ENCODE results near the gene MAPK4.
A peak's percentile ranks its signal among the peaks of the same experiment; 100 is the strongest.
"Not testable (repeated sequence)": the region's sequence is repeated elsewhere in the genome, so short reads cannot be mapped to it uniquely, and the experiment has no call there.

MAPK4 gene

DNA sequence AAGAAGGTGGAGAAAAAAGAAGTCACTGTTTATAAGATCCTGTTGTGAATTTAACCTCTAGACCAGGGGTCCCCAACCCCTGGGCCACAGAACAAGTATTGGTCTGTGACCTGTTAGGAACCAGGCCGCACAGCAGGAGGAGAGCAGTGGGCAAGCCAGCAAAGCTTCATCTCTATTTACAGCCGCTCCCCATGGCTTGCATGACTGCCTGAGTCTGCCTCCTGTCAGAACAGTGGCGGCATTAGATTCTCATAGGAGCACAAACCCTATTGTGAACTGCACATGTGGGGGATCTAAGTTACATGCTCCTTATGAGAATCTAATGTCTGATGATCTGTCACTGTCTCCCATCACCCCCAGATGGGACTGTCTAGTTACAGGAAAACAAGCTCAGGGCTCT lies 13.3 kb downstream of the MAPK4 start:
- POLR2A ChIA-PET: not testable (repeated sequence)
- CTCF ChIA-PET: interaction anchor here (0.7 kb wide), 1 partner anchor 151 kb away, joined by 4 read pairs; no protein-coding TSS in a partner anchor
- TF ChIP-seq ZNF610 (tag by site-specific recombination; IDR thresholded peaks at IDR 0.05; ENCODE audit: borderline replicate concordance): peak; percentile 75; the same call in 1 of the 2 replicates

DNA sequence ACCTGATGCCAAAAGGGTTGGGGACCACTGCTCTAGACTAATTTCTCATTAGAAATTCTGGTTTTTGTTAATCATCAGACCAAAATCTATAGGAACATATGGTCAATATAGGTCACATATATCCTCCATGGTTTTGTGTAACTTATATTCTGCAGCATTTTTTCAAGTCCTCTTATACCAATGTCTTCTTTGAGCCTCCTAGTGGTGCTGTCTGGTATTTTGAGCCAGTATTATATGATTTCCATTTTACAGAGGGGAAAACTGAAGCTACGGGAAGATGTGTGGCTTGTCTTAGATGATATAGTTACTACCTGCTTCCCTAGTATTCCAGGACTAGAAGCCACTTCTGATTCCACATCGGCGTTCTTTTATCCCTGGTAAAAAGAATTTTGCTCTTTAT lies 13.8 kb downstream of the MAPK4 start:
- H3K4me1 ChIP-seq (ENCODE audit: control insufficient read depth, insufficient read depth, low read length): no peaks in the 10 kb centered on the region
- ChIA-PET CTCF (interaction anchor here (0.5 to 0.7 kb wide), 2 partner anchors 9 to 1674 kb away, joined by 3 to 4 read pairs; no protein-coding TSS in a partner anchor), POLR2A (no interaction called here)
- H3K9me3 ChIP-seq (ENCODE audit: control insufficient read depth, insufficient read depth, low read depth, low read length): no peaks in the 10 kb centered on the region
- no peaks in the 10 kb centered on the region for H3K36me3 ChIP-seq (ENCODE audit: control insufficient read depth in 2 of 2, insufficient read depth in 1 of 2, low read length in 2 of 2)
- H3K27ac ChIP-seq (ENCODE audit: extremely low read depth, low read depth, low read length): no peak overlapping the region
- no peak overlapping the region for H3K4me3 ChIP-seq (ENCODE audit: low read depth, low read length)
- TF ChIP-seq ZNF585B (tag by site-specific recombination; IDR thresholded peaks at IDR 0.05) (no peak), YY1 (tag by site-specific recombination; IDR thresholded peaks at IDR 0.05) (no peak), KLF16 (tag by site-specific recombination; IDR thresholded peaks at IDR 0.05) (no peak), SP7 (tag by site-specific recombination; IDR thresholded peaks at IDR 0.05) (no peak), ZNF16 (tag by site-specific recombination; IDR thresholded peaks at IDR 0.05; ENCODE audit: low read depth) (no peak), ZNF416 (tag by site-specific recombination; IDR thresholded peaks at IDR 0.05) (no peak), ZNF302 (tag by site-specific recombination; IDR thresholded peaks at IDR 0.05; ENCODE audit: low read depth) (no peak), ZBTB48 (tag by site-specific recombination; IDR thresholded peaks at IDR 0.05) (no peak), ZNF555 (tag by site-specific recombination; conservative IDR thresholded peaks at IDR 0.05) (no peak), ZNF274 (IDR thresholded peaks at IDR 0.05; ENCODE audit: low read length) (no peak), ZNF274 (tag by site-specific recombination; IDR thresholded peaks at IDR 0.05; ENCODE audit: borderline replicate concordance) (no peak), BCL11A (tag by site-specific recombination; IDR thresholded peaks at IDR 0.05; ENCODE audit: low read depth) (no peak), ZBTB21 (tag by site-specific recombination; IDR thresholded peaks at IDR 0.05) (no peak), ZNF514 (tag by site-specific recombination; IDR thresholded peaks at IDR 0.05) (no peak)
- TF ChIP-seq, protein P1, sequence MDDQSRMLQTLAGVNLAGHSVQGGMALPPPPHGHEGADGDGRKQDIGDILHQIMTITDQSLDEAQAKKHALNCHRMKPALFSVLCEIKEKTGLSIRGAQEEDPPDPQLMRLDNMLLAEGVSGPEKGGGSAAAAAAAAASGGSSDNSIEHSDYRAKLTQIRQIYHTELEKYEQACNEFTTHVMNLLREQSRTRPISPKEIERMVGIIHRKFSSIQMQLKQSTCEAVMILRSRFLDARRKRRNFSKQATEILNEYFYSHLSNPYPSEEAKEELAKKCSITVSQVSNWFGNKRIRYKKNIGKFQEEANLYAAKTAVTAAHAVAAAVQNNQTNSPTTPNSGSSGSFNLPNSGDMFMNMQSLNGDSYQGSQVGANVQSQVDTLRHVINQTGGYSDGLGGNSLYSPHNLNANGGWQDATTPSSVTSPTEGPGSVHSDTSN (CRISPR knock-in tag; IDR thresholded peaks at IDR 0.05): no peak
- TF ChIP-seq, protein P2, sequence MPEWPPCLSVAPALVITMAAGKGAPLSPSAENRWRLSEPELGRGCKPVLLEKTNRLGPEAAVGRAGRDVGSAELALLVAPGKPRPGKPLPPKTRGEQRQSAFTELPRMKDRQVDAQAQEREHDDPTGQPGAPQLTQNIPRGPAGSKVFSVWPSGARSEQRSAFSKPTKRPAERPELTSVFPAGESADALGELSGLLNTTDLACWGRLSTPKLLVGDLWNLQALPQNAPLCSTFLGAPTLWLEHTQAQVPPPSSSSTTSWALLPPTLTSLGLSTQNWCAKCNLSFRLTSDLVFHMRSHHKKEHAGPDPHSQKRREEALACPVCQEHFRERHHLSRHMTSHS (tag by site-specific recombination; IDR thresholded peaks at IDR 0.05): no peak

More for the DNA sequence above, 13.3 kb downstream of the MAPK4 start:
- not testable (repeated sequence) for H3K4me3 ChIP-seq (ENCODE audit: low read depth, low read length); H3K9me3 ChIP-seq (ENCODE audit: control insufficient read depth, insufficient read depth, low read depth, low read length); H3K36me3 ChIP-seq (ENCODE audit: control insufficient read depth in 2 of 2, insufficient read depth in 1 of 2, low read length in 2 of 2); H3K4me1 ChIP-seq (ENCODE audit: control insufficient read depth, insufficient read depth, low read length); H3K27ac ChIP-seq (ENCODE audit: extremely low read depth, low read depth, low read length)

DNA sequence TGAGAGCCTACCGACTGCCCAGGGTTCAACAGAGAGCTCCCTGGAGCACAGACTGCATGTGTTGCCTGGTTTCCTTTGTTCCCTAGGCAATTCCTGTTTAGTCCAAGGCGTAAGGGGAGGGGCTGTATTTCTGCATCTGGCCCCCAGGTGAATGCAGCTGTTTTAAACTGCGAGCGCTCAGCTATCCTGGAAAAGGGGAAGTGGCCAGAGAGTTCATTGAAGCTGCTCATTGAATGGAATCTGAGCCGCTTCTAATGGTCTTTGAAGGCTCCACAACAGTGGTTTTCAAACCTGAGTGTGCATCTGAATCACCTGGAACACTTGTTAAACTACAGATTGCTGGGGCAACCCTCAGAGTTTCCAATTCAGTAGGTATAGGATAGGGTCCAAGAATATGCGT lies 18.1 kb downstream of the MAPK4 start:
- H3K36me3 ChIP-seq (ENCODE audit: control insufficient read depth in 2 of 2, insufficient read depth in 1 of 2, low read length in 2 of 2): no peaks in the 10 kb centered on the region
- POLR2A ChIA-PET: interaction anchor here (1.3 kb wide), 1 partner anchor 17 kb away, joined by 3 read pairs; no protein-coding TSS in a partner anchor
- no peaks in the 10 kb centered on the region for H3K9me3 ChIP-seq (ENCODE audit: control insufficient read depth, insufficient read depth, low read depth, low read length)
- H3K27ac ChIP-seq (ENCODE audit: extremely low read depth, low read depth, low read length): no peak overlapping the region
- CTCF ChIA-PET: interaction anchor here (0.5 kb wide), 1 partner anchor 36 kb away, joined by 3 read pairs; no protein-coding TSS in a partner anchor
- H3K4me3 ChIP-seq (ENCODE audit: low read depth, low read length): no peak overlapping the region
- H3K4me1 ChIP-seq (ENCODE audit: control insufficient read depth, insufficient read depth, low read length): no peaks in the 10 kb centered on the region
- no peak for TF ChIP-seq ZNF37A (tag by site-specific recombination; IDR thresholded peaks at IDR 0.05)
- TF ChIP-seq ZNF558 (tag by site-specific recombination; IDR thresholded peaks at IDR 0.05): no peak
- no peak for TF ChIP-seq ZBTB1 (tag by site-specific recombination; IDR thresholded peaks at IDR 0.05)
- TF ChIP-seq ZFP3 (tag by site-specific recombination; IDR thresholded peaks at IDR 0.05; ENCODE audit: low read depth): no peak
- TF ChIP-seq, protein P3, sequence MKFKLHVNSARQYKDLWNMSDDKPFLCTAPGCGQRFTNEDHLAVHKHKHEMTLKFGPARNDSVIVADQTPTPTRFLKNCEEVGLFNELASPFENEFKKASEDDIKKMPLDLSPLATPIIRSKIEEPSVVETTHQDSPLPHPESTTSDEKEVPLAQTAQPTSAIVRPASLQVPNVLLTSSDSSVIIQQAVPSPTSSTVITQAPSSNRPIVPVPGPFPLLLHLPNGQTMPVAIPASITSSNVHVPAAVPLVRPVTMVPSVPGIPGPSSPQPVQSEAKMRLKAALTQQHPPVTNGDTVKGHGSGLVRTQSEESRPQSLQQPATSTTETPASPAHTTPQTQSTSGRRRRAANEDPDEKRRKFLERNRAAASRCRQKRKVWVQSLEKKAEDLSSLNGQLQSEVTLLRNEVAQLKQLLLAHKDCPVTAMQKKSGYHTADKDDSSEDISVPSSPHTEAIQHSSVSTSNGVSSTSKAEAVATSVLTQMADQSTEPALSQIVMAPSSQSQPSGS (tag by site-specific recombination; IDR thresholded peaks at IDR 0.05; ENCODE audit: low read depth): no peak
- no peak for TF ChIP-seq ZNF157 (tag by site-specific recombination; IDR thresholded peaks at IDR 0.05)
- TF ChIP-seq ZNF701 (tag by site-specific recombination; IDR thresholded peaks at IDR 0.05): no peak
- TF ChIP-seq, protein P4, sequence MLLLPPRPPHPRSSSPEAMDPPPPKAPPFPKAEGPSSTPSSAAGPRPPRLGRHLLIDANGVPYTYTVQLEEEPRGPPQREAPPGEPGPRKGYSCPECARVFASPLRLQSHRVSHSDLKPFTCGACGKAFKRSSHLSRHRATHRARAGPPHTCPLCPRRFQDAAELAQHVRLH (tag by site-specific recombination; IDR thresholded peaks at IDR 0.05): no peak
- TF ChIP-seq, protein P5, sequence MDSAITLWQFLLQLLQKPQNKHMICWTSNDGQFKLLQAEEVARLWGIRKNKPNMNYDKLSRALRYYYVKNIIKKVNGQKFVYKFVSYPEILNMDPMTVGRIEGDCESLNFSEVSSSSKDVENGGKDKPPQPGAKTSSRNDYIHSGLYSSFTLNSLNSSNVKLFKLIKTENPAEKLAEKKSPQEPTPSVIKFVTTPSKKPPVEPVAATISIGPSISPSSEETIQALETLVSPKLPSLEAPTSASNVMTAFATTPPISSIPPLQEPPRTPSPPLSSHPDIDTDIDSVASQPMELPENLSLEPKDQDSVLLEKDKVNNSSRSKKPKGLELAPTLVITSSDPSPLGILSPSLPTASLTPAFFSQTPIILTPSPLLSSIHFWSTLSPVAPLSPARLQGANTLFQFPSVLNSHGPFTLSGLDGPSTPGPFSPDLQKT (IDR thresholded peaks at IDR 0.05; ENCODE audit: borderline replicate concordance, low read depth, low read length): no peak
- TF ChIP-seq ZNF248 (tag by site-specific recombination; IDR thresholded peaks at IDR 0.05): no peak
- no peak for TF ChIP-seq KLF1 (tag by site-specific recombination; IDR thresholded peaks at IDR 0.05)
- TF ChIP-seq TCF7L2 (IDR thresholded peaks at IDR 0.05; ENCODE audit: borderline replicate concordance, low read depth, low read length): no peak
- no peak for TF ChIP-seq ZNF114 (tag by site-specific recombination; IDR thresholded peaks at IDR 0.05)
- TF ChIP-seq ZNF335 (tag by site-specific recombination; conservative IDR thresholded peaks at IDR 0.05): no peak

All from HEK293 (cell line).